Endothelial cell of umbilical vein (primary cell): ENCODE data around the gene MPV17. TPM values are rescaled to one million over a fixed set of nuclear protein-coding genes. Genes with fewer than 3 reads are reported as not detected.

Experiments
- BruUV-seq: library from RNA; stranded (reverse); fragments of 400-500 nt; replicated peaks from 2 replicates; lab custom pipeline; 2021; lab: Mats Ljungman, UMichigan
- CTCF ChIA-PET: fragments of 300-600, 350-600 bp; sonication (Branson Sonifier 250); formaldehyde crosslinking; loops from one replicate; lab custom pipeline; 2021; ENCODE audit warnings: antibody characterized with exemption, inconsistent platforms; lab: Charles Lee
- POLR2A ChIA-PET: fragments of 300-600, 350-600 bp; sonication (Branson Sonifier 250); formaldehyde crosslinking; loops from one replicate; lab custom pipeline; 2021; ENCODE audit warnings: antibody characterized with exemption, inconsistent platforms; lab: Charles Lee
- DNase-seq: peaks from one replicate; pipeline ENCODE4 v3.0.0-alpha.2; 2011; ENCODE audit warnings: low read depth, low spot score
- FAIRE-seq: peaks from 2 replicates; lab custom pipeline; 2011; peaks lifted over from hg19 to GRCh38; lab: Jason Lieb, UNC
- H2AFZ ChIP-seq: 2 replicates; pipeline ENCODE4 v1.6.0; 2012; ENCODE audit warnings: low read depth, low read length, control low read depth, inconsistent platforms
- H3K27ac ChIP-seq: 2 replicates; pipeline ENCODE4 v1.5.1; 2011; ENCODE audit warnings: low read depth, mild to moderate bottlenecking, control low read depth, low read length, moderate library complexity; ENCODE audit not compliant: insufficient read depth
- H3K27me3 ChIP-seq, 2 experiments: 2 replicates each; pipeline versions ENCODE4 v1.6.0 to v1.6.1; 2011; ENCODE audit warnings: low read length in 2 of 2, mixed read lengths in 1 of 2; ENCODE audit not compliant: control insufficient read depth in 2 of 2, insufficient read depth in 2 of 2
- H3K36me3 ChIP-seq, 2 experiments: 2 replicates in 1 of 2; 3 replicates in 1 of 2; pipeline ENCODE4 v1.5.1; 2011; ENCODE audit warnings: low read length in 2 of 2, mild to moderate bottlenecking in 1 of 2, moderate library complexity in 1 of 2; ENCODE audit not compliant: control insufficient read depth in 2 of 2, insufficient read depth in 2 of 2; ENCODE audit errors: extremely low read depth in 1 of 2
- H3K4me1 ChIP-seq: 3 replicates; pipeline ENCODE4 v1.5.1; 2011; ENCODE audit warnings: mild to moderate bottlenecking, low read length; ENCODE audit not compliant: control insufficient read depth, insufficient read depth; ENCODE audit errors: extremely low read depth
- H3K4me2 ChIP-seq: 2 replicates; pipeline ENCODE4 v1.6.1; 2011; ENCODE audit warnings: low read length, control low read depth, mixed read lengths; ENCODE audit not compliant: insufficient read depth
- H3K4me3 ChIP-seq, 3 experiments: fragments of 200-600 bp in 1 of 3; sonication (generic), shearing (Covaris generic) in 1 of 3; replicated peaks in 1 of 3; 2 replicates each; pipeline ENCODE4 v1.5.1; 2011 to 2016; ENCODE audit warnings: control low read depth in 3 of 3, low read length in 3 of 3, mild to moderate bottlenecking in 2 of 3, inconsistent platforms in 1 of 3, low read depth in 1 of 3, moderate library complexity in 1 of 3; ENCODE audit not compliant: insufficient read depth in 1 of 3
- H3K79me2 ChIP-seq: 2 replicates; pipeline ENCODE4 v1.6.0; 2012; ENCODE audit warnings: low read length, inconsistent platforms; ENCODE audit not compliant: control insufficient read depth, insufficient read depth
- H3K9ac ChIP-seq: replicated peaks from 2 replicates; pipeline ENCODE3; 2011; ENCODE audit warnings: low read length, control low read depth; ENCODE audit not compliant: insufficient read depth; ENCODE audit errors: extremely low read depth
- H3K9me1 ChIP-seq: replicated peaks from 3 replicates; pipeline ENCODE4 v1.6.0; 2011; ENCODE audit warnings: mild to moderate bottlenecking, low read length; ENCODE audit not compliant: control insufficient read depth, insufficient read depth; ENCODE audit errors: extremely low read depth
- H3K9me3 ChIP-seq: replicated peaks from 2 replicates; pipeline ENCODE4 v1.5.1; 2012; ENCODE audit warnings: low read length, inconsistent platforms; ENCODE audit not compliant: control insufficient read depth, insufficient read depth
- H4K20me1 ChIP-seq: replicated peaks from 2 replicates; pipeline ENCODE3; 2011; ENCODE audit warnings: mild to moderate bottlenecking, low read length; ENCODE audit not compliant: control insufficient read depth, insufficient read depth; ENCODE audit errors: extremely low read depth
- EZH2 ChIP-seq: IDR thresholded peaks from 2 replicates; pipeline ENCODE4 v1.6.1; 2012; ENCODE audit warnings: borderline replicate concordance, low read depth, mild to moderate bottlenecking, moderate library complexity, low read length, inconsistent platforms; ENCODE audit not compliant: severe bottlenecking
- FOS ChIP-seq: IDR thresholded peaks from 2 replicates; pipeline ENCODE4 v1.6.1; 2011; ENCODE audit warnings: mild to moderate bottlenecking, low read length, moderate library complexity, borderline replicate concordance; ENCODE audit not compliant: insufficient read depth
- GATA2 ChIP-seq: IDR thresholded peaks from 2 replicates; pipeline ENCODE4 v1.7.0; 2011; ENCODE audit warnings: low read depth, mild to moderate bottlenecking, moderate library complexity, mixed read lengths, low read length; ENCODE audit not compliant: insufficient read length, insufficient read depth
- JUN ChIP-seq: IDR thresholded peaks from 2 replicates; pipeline ENCODE4 v1.6.1; 2011; ENCODE audit warnings: borderline replicate concordance, low read depth; ENCODE audit not compliant: insufficient read length, insufficient read depth
- POLR2A ChIP-seq: IDR thresholded peaks from 2 replicates; pipeline ENCODE4 v1.6.1; 2012; ENCODE audit warnings: low read depth, mild to moderate bottlenecking, control low read depth, low read length
- dilution Hi-C: fragments of 300-500 bp; cut with MboI; formaldehyde crosslinking; loops from one replicate; pipeline ENCODE4 v1.15.0; 2019; ENCODE audit warnings: low sequenced_read_pairs; ENCODE audit not compliant: extremely low pct_ligation_motif_present
- intact Hi-C: fragments of 100-400 bp; cut with micrococcal nuclease; formaldehyde crosslinking; loops from one replicate; pipeline ENCODE4 v1.10.0; 2022
- polyA plus RNA-seq, 4 experiments: library from polyadenylated mRNA; depleted of rRNA in 3 of 4; stranded (reverse) in 3 of 4; unstranded in 1 of 4; fragments of >200 nt; gene quantifications; 2 replicates each; pipeline versions ENCODE4 v1.2.1 to v1.2.3, GENCODE V29; 2011 to 2012; ENCODE audit warnings: missing spikeins in 1 of 4
- total RNA-seq: library from RNA; stranded (reverse); gene quantifications from 2 replicates; pipeline ENCODE4 v1.2.3, GENCODE V29; 2021
- TF ChIP-seq, protein P1 (sequence below), 2 donors: IDR thresholded peaks; 1 replicate in 1 of 2; 2 replicates in 1 of 2; pipeline ENCODE4 v1.5.1; 2011; ENCODE audit warnings: low read length in 2 of 2, mild to moderate bottlenecking in 2 of 2, moderate library complexity in 2 of 2, control low read depth in 1 of 2, inconsistent platforms in 1 of 2, low read depth in 1 of 2; ENCODE audit not compliant: insufficient read depth in 1 of 2; ENCODE audit errors: extremely low read depth in 1 of 2

MPV17 gene
- total and polyA plus RNA-seq, 2 donors (not counting 3 experiments of a cell fraction or from before 2014, with no cell fraction given), result 74.7 to 267 TPM

DNA sequence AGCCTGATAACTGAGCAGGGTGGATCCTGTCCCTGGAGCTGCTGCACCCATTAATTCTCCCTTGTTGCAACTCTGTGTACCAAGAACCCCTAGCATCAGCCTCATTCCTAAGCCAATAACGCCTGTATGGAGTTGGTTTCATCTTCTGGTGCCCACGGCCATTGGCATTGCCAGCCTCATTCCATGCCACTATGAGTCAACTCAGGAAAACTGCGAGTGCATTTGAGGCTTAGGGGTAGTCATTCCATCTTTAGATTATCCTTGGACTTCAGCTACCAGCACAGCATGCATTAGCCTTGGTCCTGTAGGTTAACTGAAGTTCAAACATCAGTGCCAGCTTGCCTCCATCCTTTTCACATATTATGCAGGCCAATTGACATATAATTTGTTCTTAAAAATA is 42.1 kb downstream of the MPV17 start:
- no peak for DNase-seq
- no peak overlapping the region for H3K4me2 ChIP-seq
- CTCF ChIA-PET, result interaction anchor here (1.4 to 9.1 kb wide), 12 partner anchors 10 to 182 kb away, joined by 4 to 143 read pairs (median 26); partner anchors contain the start of genes MPV17, PREB and SLC30A3
- no peaks in the 10 kb centered on the region for H3K9me3 ChIP-seq
- H3K4me3 ChIP-seq, result no peak overlapping the region
- H3K9me1 ChIP-seq, result no peaks in the 10 kb centered on the region
- peaks cover 6% of the 10 kb centered on the region for H3K4me1 ChIP-seq
- intact Hi-C loops (loop anchor here (1.0 to 10.0 kb wide), 6 partner anchors 7 to 316 kb away; no protein-coding TSS in a partner anchor), dilution Hi-C loops (no loop called here)
- no TSS peak for BruUV-seq
- TF ChIP-seq GATA2 (no peak), EZH2 (no peak)
- H3K36me3 ChIP-seq, result no peaks in the 10 kb centered on the region
- H2AFZ ChIP-seq, result no peak overlapping the region
- no peak overlapping the region for H3K27ac ChIP-seq
- H4K20me1 ChIP-seq, result no peaks in the 10 kb centered on the region
- H3K9ac ChIP-seq, result no peak overlapping the region
- POLR2A ChIA-PET, result interaction anchor here (1.6 kb wide), 1 partner anchor 12 kb away, joined by 12 read pairs; no protein-coding TSS in a partner anchor
- no peaks in the 10 kb centered on the region for H3K79me2 ChIP-seq
- FAIRE-seq, result peak; percentile 31
- H3K27me3 ChIP-seq, result no peaks in the 10 kb centered on the region

DNA sequence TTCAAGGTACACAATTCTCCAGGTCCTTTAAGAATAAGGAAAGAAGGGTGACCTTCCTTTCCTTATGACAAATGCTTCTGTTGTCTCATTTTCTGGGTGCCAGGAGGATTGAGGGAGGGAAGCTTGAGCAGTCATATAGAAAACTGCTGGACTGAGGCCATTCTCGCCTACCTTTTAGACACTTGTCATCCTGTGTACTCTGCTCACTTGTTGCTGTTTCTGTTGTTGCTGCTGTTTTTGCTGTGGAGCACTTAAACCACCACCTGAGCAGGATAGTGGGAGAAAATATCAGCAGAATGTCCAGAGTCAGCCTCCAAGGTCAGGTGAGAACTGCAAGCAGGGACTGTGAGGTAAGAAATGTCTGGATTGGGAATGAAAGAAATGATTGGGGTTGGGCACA is 44.9 kb downstream of the MPV17 start:
- Histone ChIP-seq H3K9ac (no peak overlapping the region), H3K4me1 (peaks cover 6% of the 10 kb centered on the region), H3K4me2 (no peak overlapping the region), H2AFZ (no peak overlapping the region), H3K9me3 (no peaks in the 10 kb centered on the region), H3K27ac (no peak overlapping the region), H3K79me2 (no peaks in the 10 kb centered on the region), H3K27me3 (peaks cover 0 to 2% of the 10 kb centered on the region in 2 experiments), H3K36me3 (no peaks in the 10 kb centered on the region), H3K4me3 (no peak overlapping the region), H3K9me1 (no peaks in the 10 kb centered on the region), H4K20me1 (no peaks in the 10 kb centered on the region)
- dilution Hi-C loops, result no loop called here
- no peak for DNase-seq
- no TSS peak for BruUV-seq
- FAIRE-seq, result no peak
- POLR2A ChIA-PET, result interaction anchor here (0.7 kb wide), 1 partner anchor 11 kb away, joined by 8 read pairs; no protein-coding TSS in a partner anchor
- TF ChIP-seq JUN (no peak), FOS (no peak), POLR2A (no peak)
- TF ChIP-seq, protein P1, sequence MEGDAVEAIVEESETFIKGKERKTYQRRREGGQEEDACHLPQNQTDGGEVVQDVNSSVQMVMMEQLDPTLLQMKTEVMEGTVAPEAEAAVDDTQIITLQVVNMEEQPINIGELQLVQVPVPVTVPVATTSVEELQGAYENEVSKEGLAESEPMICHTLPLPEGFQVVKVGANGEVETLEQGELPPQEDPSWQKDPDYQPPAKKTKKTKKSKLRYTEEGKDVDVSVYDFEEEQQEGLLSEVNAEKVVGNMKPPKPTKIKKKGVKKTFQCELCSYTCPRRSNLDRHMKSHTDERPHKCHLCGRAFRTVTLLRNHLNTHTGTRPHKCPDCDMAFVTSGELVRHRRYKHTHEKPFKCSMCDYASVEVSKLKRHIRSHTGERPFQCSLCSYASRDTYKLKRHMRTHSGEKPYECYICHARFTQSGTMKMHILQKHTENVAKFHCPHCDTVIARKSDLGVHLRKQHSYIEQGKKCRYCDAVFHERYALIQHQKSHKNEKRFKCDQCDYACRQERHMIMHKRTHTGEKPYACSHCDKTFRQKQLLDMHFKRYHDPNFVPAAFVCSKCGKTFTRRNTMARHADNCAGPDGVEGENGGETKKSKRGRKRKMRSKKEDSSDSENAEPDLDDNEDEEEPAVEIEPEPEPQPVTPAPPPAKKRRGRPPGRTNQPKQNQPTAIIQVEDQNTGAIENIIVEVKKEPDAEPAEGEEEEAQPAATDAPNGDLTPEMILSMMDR (IDR thresholded peaks at IDR 0.05; ENCODE audit: extremely low read depth in 1 of 2, insufficient read depth in 1 of 2, low read depth in 1 of 2, low read length in 2 of 2), result no peak
- CTCF ChIA-PET, result interaction anchor here (2.7 to 9.1 kb wide), 7 partner anchors 13 to 179 kb away, joined by 7 to 143 read pairs (median 81); partner anchors contain the start of gene SLC30A3
- intact Hi-C loops, result no loop called here
